K562 (cell line): ENCODE data around the gene SREBF1. TPM values are rescaled to one million over a fixed set of nuclear protein-coding genes. Genes with fewer than 3 reads are reported as not detected.

Experiments
- BHLHE40 ChIP-seq: IDR thresholded peaks from 2 replicates; pipeline ENCODE4 v1.6.1; 2011; ENCODE audit warnings: low read length, improper control_type of control experiment
- CBFA2T3 ChIP-seq: fragments of 450-650 bp; IDR thresholded peaks from 2 replicates; pipeline ENCODE4 v1.6.1; 2017
- E2F3 ChIP-seq: fragments of 250-450 bp; sonication (Bioruptor Pico); IDR thresholded peaks from 2 replicates; pipeline ENCODE4 v1.4.0; 2020; ENCODE audit warnings: mild to moderate bottlenecking
- EHMT2 ChIP-seq: fragments of 450-650 bp; IDR thresholded peaks from 2 replicates; pipeline ENCODE4 v1.6.1; 2018; ENCODE audit warnings: antibody characterized with exemption
- ETV1 ChIP-seq: fragments of 450-650 bp; conservative IDR thresholded peaks from 2 replicates; pipeline ENCODE4 v1.6.1; 2016; ENCODE audit warnings: missing genetic modification characterization, control low read depth, low read depth, missing compliant biosample characterization
- GABPB1 ChIP-seq: sonication (generic); formaldehyde crosslinking; IDR thresholded peaks from 2 replicates; pipeline ENCODE4 v1.8.0; 2022; ENCODE audit warnings: mild to moderate bottlenecking, missing genetic modification reagents
- GTF2A2 ChIP-seq: IDR thresholded peaks from 2 replicates; pipeline ENCODE4 v1.6.1; 2016; ENCODE audit warnings: mild to moderate bottlenecking, missing genetic modification characterization, missing compliant biosample characterization
- HIVEP1 ChIP-seq: fragments of 250-450 bp; sonication (Bioruptor Pico); IDR thresholded peaks from 2 replicates; pipeline ENCODE4 v1.4.0; 2020; ENCODE audit warnings: mild to moderate bottlenecking
- HMG20B ChIP-seq: fragments of 250-450 bp; sonication (Bioruptor Pico); IDR thresholded peaks from 2 replicates; pipeline ENCODE4 v1.5.0; 2021; ENCODE audit warnings: mild to moderate bottlenecking
- L3MBTL2 ChIP-seq: fragments of 450-650 bp; IDR thresholded peaks from 2 replicates; pipeline ENCODE4 v1.6.1; 2016; ENCODE audit warnings: mild to moderate bottlenecking, moderate library complexity
- NFE2L1 ChIP-seq: fragments of 450-650 bp; IDR thresholded peaks from 2 replicates; pipeline ENCODE4 v1.6.1; 2016; ENCODE audit warnings: missing genetic modification characterization, low read depth, mild to moderate bottlenecking, missing compliant biosample characterization, moderate library complexity, borderline replicate concordance
- RAD21 ChIP-seq, 2 experiments: fragments of 250-450 bp in 1 of 2; fragments of 450-650 bp in 1 of 2; sonication (Bioruptor Pico) in 1 of 2; formaldehyde crosslinking in 1 of 2; IDR thresholded peaks in 1 of 2; conservative IDR thresholded peaks in 1 of 2; 2 replicates each; pipeline versions ENCODE4 v1.4.0 to v1.8.0; 2020 to 2022; ENCODE audit warnings: mild to moderate bottlenecking in 2 of 2, moderate library complexity in 1 of 2
- RAD51 ChIP-seq: fragments of 450-650 bp; IDR thresholded peaks from 2 replicates; pipeline ENCODE4 v1.7.1; 2016; ENCODE audit warnings: low read depth, mild to moderate bottlenecking, borderline replicate concordance
- RNF2 ChIP-seq: sonication (generic); IDR thresholded peaks from 2 replicates; pipeline ENCODE4 v1.6.1; 2016
- SMAD1 ChIP-seq: fragments of 150-350 bp; IDR thresholded peaks from 2 replicates; pipeline ENCODE4 v1.6.1; 2014; ENCODE audit warnings: low read length, low read depth; ENCODE audit not compliant: partially characterized antibody
- SOX6 ChIP-seq: fragments of 450-650 bp; IDR thresholded peaks from 2 replicates; pipeline ENCODE4 v1.6.1; 2014; ENCODE audit warnings: mild to moderate bottlenecking
- SREBF2 ChIP-seq: sonication (generic); formaldehyde crosslinking; IDR thresholded peaks from 2 replicates; pipeline ENCODE4 v1.4.0; 2020; ENCODE audit warnings: mild to moderate bottlenecking, missing genetic modification reagents
- SUPT5H ChIP-seq: fragments of 450-650 bp; IDR thresholded peaks from 2 replicates; pipeline ENCODE4 v1.6.1; 2016
- TEAD2 ChIP-seq: fragments of 450-650 bp; IDR thresholded peaks from 2 replicates; pipeline ENCODE4 v1.6.1; 2016; ENCODE audit warnings: missing genetic modification characterization, control low read depth, missing compliant biosample characterization
- ZNF586 ChIP-seq: fragments of 450-650 bp; formaldehyde crosslinking; conservative IDR thresholded peaks from 2 replicates; pipeline ENCODE4 v1.4.0; 2020; ENCODE audit warnings: mild to moderate bottlenecking, moderate library complexity
- ZNF644 ChIP-seq: fragments of 200-800 bp; sonication (Bioruptor generic); IDR thresholded peaks from 2 replicates; pipeline ENCODE4 v1.6.1; 2016; ENCODE audit warnings: low read depth, missing genetic modification characterization, missing compliant biosample characterization
- polyA plus RNA-seq, 8 experiments: library from polyadenylated mRNA; depleted of rRNA in 4 of 8; stranded (reverse) in 5 of 8; unstranded in 3 of 8; fragments of >200 nt; fragmentation: Nextera tagmentation in 2 of 8; fragmentation: Illumina TruSeq in 1 of 8; extraction: Ambion mirVana in 2 of 8; extraction: Trizol in 1 of 8; gene quantifications; 2 replicates each; pipeline versions ENCODE4 v1.2.1 to v1.2.3, GENCODE V29; 2011 to 2014; ENCODE audit warnings: inconsistent platforms in 1 of 8, missing spikeins in 1 of 8
- total RNA-seq, 7 experiments: library from RNA; depleted of rRNA in 6 of 7; stranded (reverse); fragments of >200 nt in 6 of 7; fragmentation: Illumina TruSeq in 2 of 7; extraction: Trizol in 2 of 7; gene quantifications; 2 replicates each; pipeline versions ENCODE4 v1.2.1 to v1.2.3, GENCODE V29; 2011 to 2021; ENCODE audit warnings: low replicate concordance in 1 of 7
- TF ChIP-seq, protein P1 (sequence below): fragments of 250-450 bp; sonication (Bioruptor Pico); IDR thresholded peaks from 2 replicates; pipeline ENCODE4 v1.8.0; 2021; ENCODE audit warnings: mild to moderate bottlenecking, moderate library complexity
- TF ChIP-seq, protein P2 (sequence below): sonication (generic); formaldehyde crosslinking; IDR thresholded peaks from 2 replicates; pipeline ENCODE4 v1.8.1; 2023; ENCODE audit warnings: mild to moderate bottlenecking, missing genetic modification reagents
- TF ChIP-seq, protein P3 (sequence below): fragments of 450-650 bp; formaldehyde crosslinking; IDR thresholded peaks from 2 replicates; pipeline ENCODE4 v1.4.0; 2022; ENCODE audit warnings: mild to moderate bottlenecking, moderate library complexity

SREBF1 gene
- total and polyA plus RNA-seq, 9 of the 15 experiments (the other 6 are each of a cell fraction or from before 2014, with no cell fraction given) = 1.6 to 169 (median 69.4) TPM

DNA sequence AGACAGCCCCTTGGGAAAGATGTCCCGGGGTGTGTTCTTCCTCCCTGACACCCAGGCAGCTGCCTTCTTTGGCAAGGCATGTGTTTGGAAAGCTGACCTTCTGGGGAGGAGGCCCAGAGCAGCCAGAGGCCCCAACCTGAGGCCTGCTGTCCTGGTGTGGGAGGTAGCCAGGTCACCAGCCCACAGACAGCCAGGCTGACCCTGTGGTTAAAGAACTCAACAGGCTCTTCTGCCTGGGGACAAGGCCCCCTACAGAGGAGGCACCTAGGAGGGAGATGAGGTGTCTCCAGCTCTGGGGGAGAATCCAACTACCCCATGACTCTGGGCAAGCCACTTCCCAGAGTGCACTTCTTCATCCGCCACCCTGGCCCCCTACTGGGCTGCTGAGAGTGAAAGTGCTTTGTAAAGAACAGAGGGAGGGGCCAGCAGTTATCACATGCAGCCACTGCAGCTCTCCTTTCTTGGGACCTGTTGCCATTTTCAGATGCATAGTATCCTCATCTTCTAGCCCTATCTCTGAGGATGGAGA, 13.1 kb upstream of the SREBF1 start (continued):
- TF ChIP-seq NFE2L1 (tag) (peak; percentile 5; the same call in 1 of the 2 replicates), SUPT5H (peak; percentile 51), EHMT2 (no peak), GABPB1 (CRISPR knock-in tag) (peak; percentile 49; the same call in 1 of the 2 replicates), ZNF586 (CRISPR knock-in tag) (no peak), RAD51 (0 out of 2 replicates have a peak, but pooled peaks have one; percentile 10), SMAD1 (no peak), ETV1 (peak; percentile 88), HMG20B (no peak), CBFA2T3 (peak; percentile 57; the same call in 1 of the 2 replicates), L3MBTL2 (peak; percentile 48; the same call in 1 of the 2 replicates), HIVEP1 (peak; percentile 79), RAD21 (CRISPR knock-in tag; conservative IDR thresholded peaks at IDR 0.05 in 1 of 2, IDR thresholded peaks at IDR 0.05 in 1 of 2) (peak in 1 of 2 experiments; percentile 28; a peak in 1 of 4 replicates), ZNF644 (tag) (0 out of 2 replicates have a peak, but pooled peaks have one; percentile 63), SOX6 (peak; percentile 66), SREBF2 (CRISPR knock-in tag) (no peak), GTF2A2 (peak; percentile 70), TEAD2 (tag) (peak; percentile 82; the same call in 1 of the 2 replicates), BHLHE40 (peak; percentile 62), E2F3 (peak; percentile 80; the same call in 1 of the 2 replicates), RNF2 (peak; percentile 40; the same call in 1 of the 2 replicates)
- TF ChIP-seq, protein P1, sequence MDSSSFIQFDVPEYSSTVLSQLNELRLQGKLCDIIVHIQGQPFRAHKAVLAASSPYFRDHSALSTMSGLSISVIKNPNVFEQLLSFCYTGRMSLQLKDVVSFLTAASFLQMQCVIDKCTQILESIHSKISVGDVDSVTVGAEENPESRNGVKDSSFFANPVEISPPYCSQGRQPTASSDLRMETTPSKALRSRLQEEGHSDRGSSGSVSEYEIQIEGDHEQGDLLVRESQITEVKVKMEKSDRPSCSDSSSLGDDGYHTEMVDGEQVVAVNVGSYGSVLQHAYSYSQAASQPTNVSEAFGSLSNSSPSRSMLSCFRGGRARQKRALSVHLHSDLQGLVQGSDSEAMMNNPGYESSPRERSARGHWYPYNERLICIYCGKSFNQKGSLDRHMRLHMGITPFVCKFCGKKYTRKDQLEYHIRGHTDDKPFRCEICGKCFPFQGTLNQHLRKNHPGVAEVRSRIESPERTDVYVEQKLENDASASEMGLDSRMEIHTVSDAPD (CRISPR knock-in tag) = 0 out of 2 replicates have a peak, but pooled peaks have one; percentile 38
- TF ChIP-seq, protein P2, sequence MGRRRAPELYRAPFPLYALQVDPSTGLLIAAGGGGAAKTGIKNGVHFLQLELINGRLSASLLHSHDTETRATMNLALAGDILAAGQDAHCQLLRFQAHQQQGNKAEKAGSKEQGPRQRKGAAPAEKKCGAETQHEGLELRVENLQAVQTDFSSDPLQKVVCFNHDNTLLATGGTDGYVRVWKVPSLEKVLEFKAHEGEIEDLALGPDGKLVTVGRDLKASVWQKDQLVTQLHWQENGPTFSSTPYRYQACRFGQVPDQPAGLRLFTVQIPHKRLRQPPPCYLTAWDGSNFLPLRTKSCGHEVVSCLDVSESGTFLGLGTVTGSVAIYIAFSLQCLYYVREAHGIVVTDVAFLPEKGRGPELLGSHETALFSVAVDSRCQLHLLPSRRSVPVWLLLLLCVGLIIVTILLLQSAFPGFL (CRISPR knock-in tag) = 0 out of 2 replicates have a peak, but pooled peaks have one; percentile 31
- TF ChIP-seq, protein P3, sequence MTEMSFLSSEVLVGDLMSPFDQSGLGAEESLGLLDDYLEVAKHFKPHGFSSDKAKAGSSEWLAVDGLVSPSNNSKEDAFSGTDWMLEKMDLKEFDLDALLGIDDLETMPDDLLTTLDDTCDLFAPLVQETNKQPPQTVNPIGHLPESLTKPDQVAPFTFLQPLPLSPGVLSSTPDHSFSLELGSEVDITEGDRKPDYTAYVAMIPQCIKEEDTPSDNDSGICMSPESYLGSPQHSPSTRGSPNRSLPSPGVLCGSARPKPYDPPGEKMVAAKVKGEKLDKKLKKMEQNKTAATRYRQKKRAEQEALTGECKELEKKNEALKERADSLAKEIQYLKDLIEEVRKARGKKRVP (CRISPR knock-in tag) = peak; percentile 82
